ENCODE measurements around the gene TNK2.
"Not testable (repeated sequence)": the region's sequence is repeated elsewhere in the genome, so short reads cannot be mapped to it uniquely, and the experiment has no call there.

- TF ChIP-seq CTCF, POLR2A (IDR thresholded peaks at IDR 0.05): not testable (repeated sequence)
Observed at GRCh38 chr3:195933044-195933430, 24.7 kb upstream of the TNK2 start.

Measured in adrenal gland (tissue), 5 donors.